ENCODE measurements around the gene CALN1.

Gene CALN1

GRCh38 chr7:72325561-72325960, 86.6 kb downstream of the CALN1 start:
- no peak for DNase-seq (ENCODE audit: low spot score)

GRCh38 chr7:72321637-72322036, 90.5 kb downstream of the CALN1 start:
- no peak for DNase-seq (ENCODE audit: low spot score)

- DNase-seq (ENCODE audit: low spot score) = no peak
Measured at GRCh38 chr7:72321081-72321480, 91.1 kb downstream of the CALN1 start.

- DNase-seq (ENCODE audit: low spot score) = no peak
Measured at GRCh38 chr7:72317341-72317740, 94.8 kb downstream of the CALN1 start.

GRCh38 chr7:72316148-72316547, 96.0 kb downstream of the CALN1 start:
- no peak for DNase-seq (ENCODE audit: low spot score)

- no peak for DNase-seq (ENCODE audit: low spot score)
Measured at GRCh38 chr7:72313906-72314305, 98.2 kb downstream of the CALN1 start.

GRCh38 chr7:72310301-72310700, 101.8 kb downstream of the CALN1 start:
- no peak for DNase-seq (ENCODE audit: low spot score)

- DNase-seq (ENCODE audit: low spot score) = no peak
Measured at GRCh38 chr7:72309476-72309875, 102.7 kb downstream of the CALN1 start.

- no peak for DNase-seq (ENCODE audit: low spot score)
Measured at GRCh38 chr7:72308986-72309385, 103.2 kb downstream of the CALN1 start.

GRCh38 chr7:72307566-72307965, 104.6 kb downstream of the CALN1 start:
- no peak for DNase-seq (ENCODE audit: low spot score)

GRCh38 chr7:72298912-72299311, 113.2 kb downstream of the CALN1 start:
- DNase-seq (ENCODE audit: low spot score) = no peak

GRCh38 chr7:72298091-72298490, 114.0 kb downstream of the CALN1 start:
- DNase-seq (ENCODE audit: low spot score) = no peak

- DNase-seq (ENCODE audit: low spot score) = no peak
Measured at GRCh38 chr7:72297636-72298035, 114.5 kb downstream of the CALN1 start.

GRCh38 chr7:72292794-72293193, 119.3 kb downstream of the CALN1 start:
- no peak for DNase-seq (ENCODE audit: low spot score)

- no peak for DNase-seq (ENCODE audit: low spot score)
Measured at GRCh38 chr7:72292118-72292517, 120.0 kb downstream of the CALN1 start.

- no peak for DNase-seq (ENCODE audit: low spot score)
Measured at GRCh38 chr7:72286519-72286918, 125.6 kb downstream of the CALN1 start.

GRCh38 chr7:72283309-72283708, 128.8 kb downstream of the CALN1 start:
- DNase-seq (ENCODE audit: low spot score) = no peak

- no peak for DNase-seq (ENCODE audit: low spot score)
Measured at GRCh38 chr7:72281308-72281707, 130.8 kb downstream of the CALN1 start.

GRCh38 chr7:72279203-72279602, 132.9 kb downstream of the CALN1 start:
- no peak for DNase-seq (ENCODE audit: low spot score)

GRCh38 chr7:72278550-72278949, 133.6 kb downstream of the CALN1 start:
- no peak for DNase-seq (ENCODE audit: low spot score)

- no peak for DNase-seq (ENCODE audit: low spot score)
Measured at GRCh38 chr7:72275382-72276070, 136.6 kb downstream of the CALN1 start.

- DNase-seq (ENCODE audit: low spot score) = no peak
Measured at GRCh38 chr7:72272479-72272878, 139.7 kb downstream of the CALN1 start.

- DNase-seq (ENCODE audit: low spot score) = no peak
Measured at GRCh38 chr7:72268796-72269195, 143.3 kb downstream of the CALN1 start.

- no peak for DNase-seq (ENCODE audit: low spot score)
Measured at GRCh38 chr7:72268090-72268489, 144.0 kb downstream of the CALN1 start.
